Lung microvascular endothelial cell (primary cell): ENCODE data around the gene NT5E. TPM values are rescaled to one million over a fixed set of nuclear protein-coding genes. Genes with fewer than 3 reads are reported as not detected.
A peak's percentile ranks its signal among the peaks of the same experiment; 100 is the strongest.

Experiments used
- DNase-seq, 2 donors: peaks; one replicate each; pipeline versions ENCODE4 v3.0.0 to v3.0.0-alpha.2; 2010; ENCODE audit warnings: low read depth in 2 of 2
- total RNA-seq: library from RNA; depleted of rRNA; stranded (reverse); fragments of >200 nt; gene quantifications from 2 replicates; pipeline ENCODE4 v1.2.1, GENCODE V29; 2014

The NT5E gene
- total RNA-seq, 1 donor from 2014 or later, result 65.7 TPM

- peak; percentile 90 to 98 for DNase-seq
Measured at GRCh38 chr6:85460154-85460920, 10.5 kb downstream of the NT5E start.

- DNase-seq, result peak; percentile 43 to 95
Measured at GRCh38 chr6:85460921-85461797, 11.3 kb downstream of the NT5E start.

DNA sequence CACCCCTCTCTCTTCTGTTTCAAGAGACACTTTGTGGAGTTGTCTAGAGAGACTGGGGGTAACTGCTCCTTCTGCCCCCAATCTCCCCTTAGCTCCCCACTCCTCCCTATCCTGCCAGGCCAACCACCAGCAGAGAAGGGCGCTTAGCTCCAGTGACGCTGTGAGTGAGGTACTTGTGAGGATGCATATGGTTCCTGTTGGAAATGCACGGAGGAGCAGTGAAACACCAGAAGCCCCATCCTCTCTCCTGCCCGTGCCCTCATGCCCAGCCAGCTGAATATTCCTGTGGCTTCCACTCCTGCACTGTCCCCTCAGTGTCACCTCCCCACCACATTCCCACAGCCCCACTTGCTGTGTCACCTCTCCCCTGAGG is 11.9 kb downstream of the NT5E start:
- DNase-seq, result peak in 1 of 2 donors; percentile 34

GRCh38 chr6:85462673-85463072 is 12.8 kb downstream of the NT5E start:
- DNase-seq, result peak; percentile 2 to 50

DNA sequence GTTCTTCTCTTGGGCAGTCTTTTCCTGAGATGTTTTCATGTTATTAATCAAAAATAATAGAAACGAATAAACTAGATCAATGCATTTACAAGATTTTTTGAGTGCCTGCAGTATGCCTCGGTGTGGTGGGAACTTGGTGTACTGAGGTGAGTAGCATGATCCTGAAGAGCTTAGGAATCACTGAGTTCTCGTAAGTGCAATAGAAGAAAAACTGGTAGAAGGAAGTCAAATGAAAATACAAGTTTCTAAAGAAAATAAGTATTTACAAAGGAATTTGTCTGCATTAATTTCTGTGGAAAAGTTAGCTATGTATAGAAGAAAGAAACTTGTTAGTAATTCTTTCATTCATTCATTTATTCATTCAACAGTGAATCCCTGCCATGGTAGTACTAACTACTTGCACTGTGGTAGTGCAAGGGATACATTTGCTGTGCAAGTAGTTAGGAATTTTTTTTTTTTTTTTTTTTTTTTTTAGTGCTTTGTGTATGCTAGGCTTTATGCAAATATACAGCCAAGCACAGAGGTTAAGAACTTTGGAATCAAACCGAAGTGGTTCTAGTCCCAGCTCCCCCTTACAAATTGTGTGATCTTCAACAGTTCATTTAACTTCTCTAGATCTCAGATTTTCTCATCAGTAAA is 13.9 kb downstream of the NT5E start:
- peak in 1 of 2 donors; percentile 1 for DNase-seq

DNA sequence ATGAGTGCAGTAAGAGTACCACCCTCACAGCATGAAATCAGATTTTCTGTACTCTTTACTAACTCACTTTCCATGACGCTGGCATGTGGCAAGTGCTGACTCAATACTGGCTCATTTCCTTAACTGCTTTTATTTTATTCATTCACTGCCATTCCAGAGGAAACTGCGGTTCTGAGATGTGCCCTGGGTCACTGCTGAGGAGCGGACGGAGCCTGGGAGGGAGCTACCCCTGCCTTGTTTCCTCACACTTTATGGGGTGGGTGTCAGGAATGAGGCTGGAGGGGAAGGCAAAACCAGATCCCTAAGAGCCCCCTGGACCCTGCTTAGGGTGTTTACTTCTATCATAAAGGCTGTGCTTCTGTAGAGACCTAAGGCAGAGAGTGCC is 14.4 kb downstream of the NT5E start:
- peak; percentile 89 to 98 for DNase-seq

- DNase-seq, result peak in 1 of 2 donors; percentile 97
Measured at GRCh38 chr6:85464722-85465150, 14.9 kb downstream of the NT5E start.

GRCh38 chr6:85465762-85466161 is 15.9 kb downstream of the NT5E start:
- DNase-seq, result peak in 1 of 2 donors; percentile 36

DNA sequence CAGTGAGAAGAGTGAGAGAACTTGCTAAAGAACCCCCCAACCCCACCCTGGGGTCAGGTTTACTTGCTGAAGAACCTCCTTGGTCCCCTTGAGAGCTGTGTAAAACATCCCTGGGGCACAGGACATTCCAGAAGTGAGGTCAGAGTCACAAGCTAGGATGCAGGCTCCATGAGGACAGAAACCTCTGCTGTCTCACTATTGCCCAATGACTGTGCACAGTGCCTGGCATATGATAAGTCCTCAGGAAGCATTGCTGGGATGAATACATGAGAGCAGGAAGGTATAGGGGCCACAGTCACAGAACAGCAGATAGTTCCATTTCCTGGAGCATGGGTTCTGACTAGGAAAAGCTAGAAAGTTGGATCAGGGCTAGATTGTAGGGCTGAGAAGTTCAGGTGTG is 18.4 kb downstream of the NT5E start:
- DNase-seq, result peak; percentile 32 to 86

GRCh38 chr6:85469276-85470022 is 19.6 kb downstream of the NT5E start:
- no peak for DNase-seq

- no peak for DNase-seq
Measured at GRCh38 chr6:85470023-85470410, 20.1 kb downstream of the NT5E start.

DNA sequence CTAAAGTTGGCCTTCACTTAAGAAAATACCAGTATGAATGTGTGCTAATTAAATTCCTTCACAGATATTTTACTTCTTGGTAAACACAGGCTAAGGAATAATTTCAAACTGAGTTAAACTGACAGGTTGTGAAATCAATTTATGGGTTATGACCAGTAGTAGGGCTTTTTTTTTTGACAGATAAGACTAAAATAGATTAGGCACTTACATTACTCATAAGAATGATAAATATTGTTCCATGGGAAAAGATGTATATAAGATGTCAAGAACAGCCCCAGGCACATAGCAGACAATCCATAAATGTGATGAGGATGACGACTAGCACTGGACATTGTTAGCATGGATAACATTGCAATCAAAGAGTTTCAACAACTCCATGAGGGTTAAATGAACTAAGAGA is 22.9 kb downstream of the NT5E start:
- no peak for DNase-seq

GRCh38 chr6:85473748-85474147 is 23.9 kb downstream of the NT5E start:
- DNase-seq, result no peak

- DNase-seq, result no peak
Measured at GRCh38 chr6:85476532-85476931, 26.6 kb downstream of the NT5E start.

DNA sequence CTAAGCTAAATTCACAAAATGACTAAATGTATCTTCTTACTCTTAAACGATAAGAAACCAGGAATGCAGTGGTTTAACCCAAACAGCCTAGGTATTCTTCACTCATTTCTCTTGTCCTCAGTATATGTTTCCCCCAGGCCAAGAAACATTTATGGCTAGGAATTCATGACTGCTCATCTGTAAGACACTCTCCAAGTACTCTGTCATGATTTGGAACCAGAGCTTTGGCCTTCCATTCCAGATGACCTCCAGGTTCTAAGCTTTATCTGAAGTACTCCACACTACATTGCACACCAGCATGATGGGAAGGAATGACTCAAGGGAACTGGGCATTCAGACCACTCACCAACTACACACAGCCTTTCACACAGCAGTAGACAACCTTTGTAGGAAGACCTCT is 29.3 kb downstream of the NT5E start:
- no peak for DNase-seq

GRCh38 chr6:85482206-85482904 is 32.5 kb downstream of the NT5E start:
- no peak for DNase-seq

- peak; percentile 72 to 81 for DNase-seq
Measured at GRCh38 chr6:85482905-85483700, 33.2 kb downstream of the NT5E start.

GRCh38 chr6:85483846-85484245 is 34.0 kb downstream of the NT5E start:
- DNase-seq, result no peak

GRCh38 chr6:85484948-85485347 is 35.1 kb downstream of the NT5E start:
- DNase-seq, result peak in 1 of 2 donors; percentile 35
